Measurements from ENCODE around the gene OTOA. TPM values are rescaled to one million over a fixed set of nuclear protein-coding genes. Genes with fewer than 3 reads are reported as not detected.

OTOA gene
- total RNA-seq, 1 experiment from 2014 or later, result 0.11 TPM

- no peak overlapping the region for H3K4ac ChIP-seq (ENCODE audit: low read depth, low read length)
- H3K9ac ChIP-seq (ENCODE audit: extremely low read depth, insufficient read length, low read length), result no peak overlapping the region
- no peaks in the 10 kb centered on the region for H3K79me1 ChIP-seq (ENCODE audit: insufficient read depth, low read depth, low read length, poor library complexity, severe bottlenecking)
- no CpG with 5 or more reads among the region's 5 CpGs for WGBS (ENCODE audit: extremely low coverage, insufficient read length, low lambda C conversion rate)
- no peak overlapping the region for H2BK15ac ChIP-seq (ENCODE audit: low read depth, low read length)
- no peak overlapping the region for H4K8ac ChIP-seq (replicated peaks; ENCODE audit: insufficient read length, low read depth, low read length)
- H2BK12ac ChIP-seq (ENCODE audit: insufficient read length, low read depth, low read length), result no peak overlapping the region
- H3K23me2 ChIP-seq (ENCODE audit: insufficient read length, low read depth, low read length, poor library complexity, severe bottlenecking), result no peaks in the 10 kb centered on the region
- H3K36me3 Mint-ChIP-seq (ENCODE audit: insufficient read depth in 1 of 3, low read depth in 3 of 3), result no peaks in the 10 kb centered on the region
- no peak overlapping the region for H3K23ac ChIP-seq (ENCODE audit: insufficient read length, low read depth, low read length)
- peaks cover 6 to 13% of the 10 kb centered on the region in 2 experiments for H3K4me1 Mint-ChIP-seq
- no peaks in the 10 kb centered on the region for H3K27me3 Mint-ChIP-seq (ENCODE audit: low read depth)
- H2BK20ac ChIP-seq (ENCODE audit: low read depth, low read length, poor library complexity, severe bottlenecking), result no peak overlapping the region
- H2BK120ac ChIP-seq (ENCODE audit: low read depth, low read length, poor library complexity, severe bottlenecking), result no peak overlapping the region
- no peaks in the 10 kb centered on the region; a peak in 2 of 5 replicates for H3K9me3 Mint-ChIP-seq
- H3K4me2 ChIP-seq (ENCODE audit: insufficient read depth, insufficient read length, low read length), result no peak overlapping the region
- no peaks in the 10 kb centered on the region for H3K27me3 ChIP-seq (ENCODE audit: insufficient read depth, low read length)
- H3K56ac ChIP-seq (ENCODE audit: insufficient read length, low read depth, low read length), result no peak overlapping the region
- no peak for DNase-seq
- H2BK5ac ChIP-seq (ENCODE audit: insufficient read length, low read length), result no peak overlapping the region
- H3K27ac ChIP-seq (ENCODE audit: insufficient read length, low read depth, low read length), result no peak overlapping the region
- H2AFZ ChIP-seq (ENCODE audit: low read length), result no peak overlapping the region
- H3K18ac ChIP-seq (ENCODE audit: insufficient read length, low read depth, low read length), result no peak overlapping the region
- H3K4me3 Mint-ChIP-seq, result no peak overlapping the region
- H4K5ac ChIP-seq (ENCODE audit: insufficient read length, low read depth, low read length), result no peak overlapping the region
- no peak overlapping the region for H3K27ac Mint-ChIP-seq
- H3K14ac ChIP-seq (ENCODE audit: insufficient read depth, low read length), result no peak overlapping the region
- no peak overlapping the region for H2AK5ac ChIP-seq (ENCODE audit: insufficient read length, low read length)
- H3T11ph ChIP-seq (ENCODE audit: low read length), result no peak overlapping the region
- no peaks in the 10 kb centered on the region for H3K79me2 ChIP-seq (ENCODE audit: insufficient read depth, low read length)
- H4K91ac ChIP-seq (ENCODE audit: insufficient read length, low read depth, low read length), result no peak overlapping the region
- peaks cover 2% of the 10 kb centered on the region; the same call in 1 of the 2 replicates for H3K4me1 ChIP-seq (ENCODE audit: insufficient read depth, low read length)
- TF ChIP-seq, protein P1, sequence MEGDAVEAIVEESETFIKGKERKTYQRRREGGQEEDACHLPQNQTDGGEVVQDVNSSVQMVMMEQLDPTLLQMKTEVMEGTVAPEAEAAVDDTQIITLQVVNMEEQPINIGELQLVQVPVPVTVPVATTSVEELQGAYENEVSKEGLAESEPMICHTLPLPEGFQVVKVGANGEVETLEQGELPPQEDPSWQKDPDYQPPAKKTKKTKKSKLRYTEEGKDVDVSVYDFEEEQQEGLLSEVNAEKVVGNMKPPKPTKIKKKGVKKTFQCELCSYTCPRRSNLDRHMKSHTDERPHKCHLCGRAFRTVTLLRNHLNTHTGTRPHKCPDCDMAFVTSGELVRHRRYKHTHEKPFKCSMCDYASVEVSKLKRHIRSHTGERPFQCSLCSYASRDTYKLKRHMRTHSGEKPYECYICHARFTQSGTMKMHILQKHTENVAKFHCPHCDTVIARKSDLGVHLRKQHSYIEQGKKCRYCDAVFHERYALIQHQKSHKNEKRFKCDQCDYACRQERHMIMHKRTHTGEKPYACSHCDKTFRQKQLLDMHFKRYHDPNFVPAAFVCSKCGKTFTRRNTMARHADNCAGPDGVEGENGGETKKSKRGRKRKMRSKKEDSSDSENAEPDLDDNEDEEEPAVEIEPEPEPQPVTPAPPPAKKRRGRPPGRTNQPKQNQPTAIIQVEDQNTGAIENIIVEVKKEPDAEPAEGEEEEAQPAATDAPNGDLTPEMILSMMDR (conservative IDR thresholded peaks at IDR 0.05), result no peak
- H4K20me1 ChIP-seq (ENCODE audit: control insufficient read depth, insufficient read depth, insufficient read length), result no peaks in the 10 kb centered on the region
- H3K9me3 ChIP-seq (ENCODE audit: control insufficient read depth, low read depth, low read length), result no peaks in the 10 kb centered on the region
Measured at GRCh38 chr16:21704266-21704665, 40.5 kb downstream of the OTOA start.

All from H9 (cell line).